ENCODE results near the gene MVD. TPM values are rescaled to one million over a fixed set of nuclear protein-coding genes. Genes with fewer than 3 reads are reported as not detected.

Gene MVD
- total and polyA plus RNA-seq, 2 of the 13 experiments (the other 11 are each of a cell fraction or from before 2014, with no cell fraction given): 28.1 to 187 TPM

GRCh38 chr16:88618182-88618955 lies 44.5 kb downstream of the MVD start (continued):
- TF ChIP-seq XRCC5 (optimal IDR thresholded peaks at IDR 0.05; ENCODE audit: low read length) (peak; percentile 60), FLYWCH1 (CRISPR knock-in tag; IDR thresholded peaks at IDR 0.05) (no peak), GATAD2A (CRISPR knock-in tag; IDR thresholded peaks at IDR 0.05) (peak; percentile 79), ZBTB14 (CRISPR knock-in tag; IDR thresholded peaks at IDR 0.05) (0 out of 2 replicates have a peak, but pooled peaks have one; percentile 26), BORCS8-MEF2B (CRISPR knock-in tag; IDR thresholded peaks at IDR 0.05) (peak; percentile 88), ZNF124 (CRISPR knock-in tag; IDR thresholded peaks at IDR 0.05) (peak; percentile 67), IKZF5 (CRISPR knock-in tag; IDR thresholded peaks at IDR 0.05) (peak; percentile 51; the same call in 1 of the 2 replicates), FOSL1 (CRISPR knock-in tag; IDR thresholded peaks at IDR 0.05; ENCODE audit: borderline replicate concordance) (0 out of 2 replicates have a peak, but pooled peaks have one; percentile 27), HOMEZ (CRISPR knock-in tag; IDR thresholded peaks at IDR 0.05; ENCODE audit: low read depth) (0 out of 2 replicates have a peak, but pooled peaks have one; percentile 10), NR0B2 (CRISPR knock-in tag; IDR thresholded peaks at IDR 0.05) (peak; percentile 75), HNF1A (IDR thresholded peaks at IDR 0.05; ENCODE audit: low read depth) (no peak), HNF1A (CRISPR knock-in tag; IDR thresholded peaks at IDR 0.05; ENCODE audit: borderline replicate concordance) (peak; percentile 55; the same call in 1 of the 2 replicates), ZNF800 (CRISPR knock-in tag; IDR thresholded peaks at IDR 0.05) (0 out of 2 replicates have a peak, but pooled peaks have one; percentile 52), THAP11 (CRISPR knock-in tag; IDR thresholded peaks at IDR 0.05) (peak; percentile 57), MIER2 (CRISPR knock-in tag; IDR thresholded peaks at IDR 0.05) (peak; percentile 30; the same call in 1 of the 2 replicates), YEATS2 (CRISPR knock-in tag; IDR thresholded peaks at IDR 0.05; ENCODE audit: borderline replicate concordance) (0 out of 2 replicates have a peak, but pooled peaks have one; percentile 52), ZNF3 (CRISPR knock-in tag; IDR thresholded peaks at IDR 0.05) (no peak), ETV5 (CRISPR knock-in tag; IDR thresholded peaks at IDR 0.05; ENCODE audit: borderline replicate concordance) (peak; percentile 44; the same call in 1 of the 2 replicates)

Data from HepG2 (cell line).